Heart left ventricle (tissue), 16 donors: ENCODE measurements around the gene FAM20C. TPM values are rescaled to one million over a fixed set of nuclear protein-coding genes. Genes with fewer than 3 reads are reported as not detected.
A peak's percentile ranks its signal among the peaks of the same experiment; 100 is the strongest.
"Not testable (repeated sequence)": the region's sequence is repeated elsewhere in the genome, so short reads cannot be mapped to it uniquely, and the experiment has no call there.

ENCODE experiments used
- ATAC-seq, 4 donors: fragments of 200-7000 bp; cut with Tn5 transposase; one replicate each; pipeline ENCODE4 v1.9.1; 2020 to 2022; ENCODE audit warnings: moderate library complexity in 4 of 4, mild to moderate bottlenecking in 3 of 4, moderate number of reproducible peaks in 1 of 4
- DNase-seq, 5 donors: peaks; one replicate each; pipeline ENCODE4 v3.0.0-alpha.2; 2020
- H3K27ac ChIP-seq, 12 donors: fragments of 200-600 bp; sonication (generic) in 4 of 12; one replicate each; pipeline versions ENCODE4 v1.5.0 to v1.8.0; 2016 to 2022; ENCODE audit warnings: mild to moderate bottlenecking in 2 of 12
- H3K27me3 ChIP-seq, 9 donors: fragments of 200-600 bp; sonication (generic) in 2 of 9; one replicate each; pipeline versions ENCODE4 v1.5.1 to v1.8.0; 2016 to 2022; ENCODE audit warnings: mild to moderate bottlenecking in 3 of 9
- H3K36me3 ChIP-seq, 9 donors: fragments of 200-600 bp; sonication (generic) in 2 of 9; one replicate each; pipeline versions ENCODE4 v1.5.0 to v1.8.0; 2018 to 2022; ENCODE audit warnings: mild to moderate bottlenecking in 2 of 9
- H3K4me1 ChIP-seq, 12 donors: fragments of 200-600 bp; sonication (generic) in 4 of 12; one replicate each; pipeline versions ENCODE4 v1.5.0 to v1.8.0; 2016 to 2022; ENCODE audit warnings: mild to moderate bottlenecking in 3 of 12
- H3K4me3 ChIP-seq, 12 donors: fragments of 200-600 bp; sonication (generic) in 4 of 12; one replicate each; pipeline versions ENCODE4 v1.5.0 to v1.8.0; 2017 to 2022; ENCODE audit warnings: mild to moderate bottlenecking in 9 of 12, moderate library complexity in 4 of 12
- H3K9me3 ChIP-seq, 12 donors: fragments of 200-600 bp; sonication (generic) in 4 of 12; one replicate each; pipeline versions ENCODE4 v1.5.0 to v1.8.0; 2016 to 2022; ENCODE audit warnings: mild to moderate bottlenecking in 1 of 12
- CTCF ChIP-seq, 12 donors: fragments of 200-600 bp; sonication (generic) in 4 of 12; IDR thresholded peaks; one replicate each; pipeline versions ENCODE4 v1.5.0 to v1.8.0; 2018 to 2022; ENCODE audit warnings: antibody characterized with exemption in 12 of 12, mild to moderate bottlenecking in 5 of 12
- POLR2A ChIP-seq, 2 donors: fragments of 450-650 bp; IDR thresholded peaks; one replicate each; pipeline ENCODE4 v1.6.1; 2017; ENCODE audit warnings: antibody characterized with exemption in 2 of 2, mild to moderate bottlenecking in 2 of 2, moderate library complexity in 2 of 2
- WGBS, 4 donors: extraction: QIAGEN DNeasy Blood & Tissue Kit in 2 of 4; methylation state at CpG; one replicate each; pipeline versions ENCODE4 v1.1.5 to v1.1.7; 2013 to 2018; 5-methylcytosine and 5-hydroxymethylcytosine counted together
- intact Hi-C, 10 donors: fragments of 100-400 bp; cut with DNase I; formaldehyde crosslinking; loops; one replicate each; pipeline versions ENCODE4 v1.11.1 to v1.14.2; 2022
- polyA plus RNA-seq, 2 donors: library from polyadenylated mRNA; stranded (reverse); fragments of 200-250 nt; gene quantifications; one replicate each; pipeline ENCODE4 v1.2.3, GENCODE V29; 2013
- total RNA-seq, 9 donors: library from RNA; depleted of rRNA in 2 of 9; stranded (reverse); fragments of >200 nt in 2 of 9; fragmentation: NEBNext Ultra II Directional in 3 of 9; extraction: Animal tissue kit (Norgen Biotek cat#: 25700) in 3 of 9; gene quantifications; one replicate each; pipeline versions ENCODE4 v1.1.0 to v1.2.4, GENCODE V29; 2016 to 2023
- donor health status: ischemic (EF 13 %, LVEDD 7.1; RV severe dilation, severe dysfunction).
- donor health status: healthy with polysubstance abuse.
- donor health status: DM: no; HTN: yes; CAD: no.
- donor health status: DM: no; HTN: no; CAD: no.
- donor health status: ischemic (EF 25% LVEDD 6.9; RV normal size, moderate dysfunction).
- donor health status: ischemic (EF 25% LVEDD 5.7; RV mildly dilated, moderate dysfunction).
- donor health status: healthy.
- donor health status: DM: yes; HTN: yes; CAD: no.
- donor health status: ischemic (EF 35%, LVEDD 5.7; RV mildly dilated, moderate dysfunction).
- donor health status: nonischemic (EF 11% LVEDD 7.7; RV severe dilation, severe dysfunction).
- donor health status: DM: yes; HTN: yes; CAD: no.
- donor health status: PGD.
- donor health status: ischemic (EF 29% LVEDD 5.4; RV normal size, mild dysfunction).
- donor health status: nonischemic (EF 23%, LVEDD 6.1; RV moderate dilation, normal function).

Gene FAM20C
- total and polyA plus RNA-seq, 11 donors: 11.1 to 52.0 (median 21.0) TPM

GRCh38 chr7:261341-262250, 69.2 kb downstream of the FAM20C start:
- Histone ChIP-seq H3K4me3 (no peak overlapping the region), H3K9me3 (peaks cover 0 to 7% (median 0%) of the 10 kb centered on the region in 12 donors), H3K4me1 (no peaks in the 10 kb centered on the region), H3K27ac (no peak overlapping the region), H3K36me3 (peaks cover 0 to 46% (median 33%) of the 10 kb centered on the region in 9 donors), H3K27me3 (no peaks in the 10 kb centered on the region)
- ATAC-seq (no peak), DNase-seq (peak in 3 of 5 donors; percentile 19 to 62 (median 23))
- intact Hi-C loops: no loop called here
- TF ChIP-seq POLR2A (IDR thresholded peaks at IDR 0.05) (no peak), CTCF (IDR thresholded peaks at IDR 0.05) (no peak)
- 90 to 95% (median 92%) methylated on average over 16 to 32 of the region's 32 CpGs for WGBS, 4 donors

GRCh38 chr7:262251-262572, 69.8 kb downstream of the FAM20C start:
- Histone ChIP-seq H3K4me1 (no peaks in the 10 kb centered on the region), H3K27me3 (no peaks in the 10 kb centered on the region), H3K27ac (no peak overlapping the region), H3K9me3 (peaks cover 0 to 7% (median 0%) of the 10 kb centered on the region in 12 donors), H3K36me3 (peaks cover 0 to 40% (median 27%) of the 10 kb centered on the region in 9 donors), H3K4me3 (no peak overlapping the region)
- ATAC-seq: no peak
- TF ChIP-seq POLR2A (IDR thresholded peaks at IDR 0.05) (no peak), CTCF (IDR thresholded peaks at IDR 0.05) (no peak)
- WGBS, 4 donors: 94 to 96% (median 95%) methylated on average over 9 of the region's 9 CpGs
- intact Hi-C loops: no loop called here
- DNase-seq: peak in 3 of 5 donors; percentile 13 to 21 (median 14)

- H3K36me3 ChIP-seq: peaks cover 0 to 34% (median 24%) of the 10 kb centered on the region in 9 donors
- H3K9me3 ChIP-seq, ATAC-seq, H3K27me3 ChIP-seq, H3K27ac ChIP-seq, H3K4me1 ChIP-seq, intact Hi-C loops, H3K4me3 ChIP-seq: not testable (repeated sequence)
- WGBS, 4 donors: 80 to 94% (median 82%) methylated on average over 22 to 28 of the region's 31 CpGs
- TF ChIP-seq CTCF (IDR thresholded peaks at IDR 0.05): peak in 5 of 12 donors; percentile 9 to 40 (median 19)
- DNase-seq: peak in 3 of 5 donors; percentile 8 to 54 (median 21)
Observed at GRCh38 chr7:262631-263311, 70.4 kb downstream of the FAM20C start.
